Adrenal gland (tissue), 12 donors: ENCODE measurements around the gene TMEM138. TPM values are rescaled to one million over a fixed set of nuclear protein-coding genes. Genes with fewer than 3 reads are reported as not detected.
A peak's percentile ranks its signal among the peaks of the same experiment; 100 is the strongest.

Experiments
- DNase-seq, 7 donors: peaks; one replicate each; pipeline ENCODE4 v3.0.0-alpha.2; 2019 to 2020
- H3K27ac ChIP-seq, 5 donors: fragments of 200-600 bp; sonication (generic) in 4 of 5; 1 replicate in 3 of 5; 2 replicates in 2 of 5; pipeline versions ENCODE4 v1.5.1 to v1.8.0; 2016 to 2020; ENCODE audit warnings: mild to moderate bottlenecking in 1 of 5
- H3K27me3 ChIP-seq: fragments of 200-600 bp; 2 replicates; pipeline ENCODE4 v1.8.0; 2021
- H3K36me3 ChIP-seq, 2 donors: fragments of 200-600 bp; replicated peaks in 1 of 2; 1 replicate in 1 of 2; 2 replicates in 1 of 2; pipeline versions ENCODE4 v1.5.1 to v1.8.0; 2018 to 2022
- H3K4me1 ChIP-seq, 2 donors: fragments of 200-600 bp; replicated peaks in 1 of 2; 1 replicate in 1 of 2; 2 replicates in 1 of 2; pipeline versions ENCODE4 v1.5.1 to v1.8.0; 2018 to 2021
- H3K4me3 ChIP-seq, 4 donors: fragments of 200-600 bp; sonication (generic) in 3 of 4; one replicate each; pipeline ENCODE4 v1.5.1; 2016 to 2018
- H3K9me3 ChIP-seq, 3 donors: fragments of 200-600 bp; sonication (generic) in 1 of 3; replicated peaks in 1 of 3; 1 replicate in 2 of 3; 2 replicates in 1 of 3; pipeline versions ENCODE4 v1.5.1 to v1.8.0; 2016 to 2021
- POLR2A ChIP-seq, 2 donors: fragments of 450-650 bp; IDR thresholded peaks; one replicate each; pipeline ENCODE4 v1.6.1; 2017; ENCODE audit warnings: antibody characterized with exemption in 2 of 2, mild to moderate bottlenecking in 2 of 2, moderate library complexity in 1 of 2
- WGBS, 4 donors: extraction: QIAGEN DNeasy Blood & Tissue Kit in 2 of 4; methylation state at CpG; one replicate each; pipeline versions ENCODE4 v1.1.5 to v1.1.7; 2013 to 2017; 5-methylcytosine and 5-hydroxymethylcytosine counted together
- intact Hi-C, 2 donors: fragments of 100-400 bp; cut with DNase I; formaldehyde crosslinking; loops; one replicate each; pipeline versions ENCODE4 v1.14.1 to v1.15.0; 2022 to 2023
- polyA plus RNA-seq, 3 donors: library from polyadenylated mRNA; stranded (reverse); fragments of 200-250 nt in 2 of 3; fragments of 350-450 nt in 1 of 3; fragmentation: Illumina TruSeq in 1 of 3; extraction: RNeasy Lipid Tissue Mini Kit (QIAGEN cat#74804) in 1 of 3; gene quantifications; one replicate each; pipeline ENCODE4 v1.2.3, GENCODE V29; 2013 to 2014
- total RNA-seq, 9 donors: library from RNA; depleted of rRNA in 4 of 9; stranded (reverse); fragments of >200 nt in 4 of 9; fragments of 120-200 nt in 1 of 9; fragmentation: NEBNext Ultra II Directional in 1 of 9; extraction: Animal tissue kit (Norgen Biotek cat#: 25700) in 1 of 9; gene quantifications; one replicate each; pipeline versions ENCODE4 v1.1.0 to v1.2.4, GENCODE V29; 2013 to 2023
- TF ChIP-seq, protein P1 (sequence below), 6 experiments: fragments of 450-650 bp in 4 of 6; fragments of 200-600 bp in 2 of 6; sonication (generic) in 1 of 6; IDR thresholded peaks; 1 replicate in 5 of 6; 2 replicates in 1 of 6; pipeline versions ENCODE4 v1.5.1 to v1.8.0; 2016 to 2021; ENCODE audit warnings: antibody characterized with exemption in 6 of 6, mild to moderate bottlenecking in 2 of 6, moderate library complexity in 1 of 6
- donor health status: healthy with polysubstance abuse.
- donor health status: Bipolar disorder and iron deficiency.
- donor health status: DM: yes; HTN: yes; CAD: no.
- donor health status: DM: no; HTN: no; CAD: no.
- donor health status: DM: no; HTN: no; CAD: no.
- donor health status: DM: yes; HTN: yes; CAD: no.

TMEM138 gene
- total and polyA plus RNA-seq, 12 donors: 79.4 to 276 (median 147) TPM

DNA sequence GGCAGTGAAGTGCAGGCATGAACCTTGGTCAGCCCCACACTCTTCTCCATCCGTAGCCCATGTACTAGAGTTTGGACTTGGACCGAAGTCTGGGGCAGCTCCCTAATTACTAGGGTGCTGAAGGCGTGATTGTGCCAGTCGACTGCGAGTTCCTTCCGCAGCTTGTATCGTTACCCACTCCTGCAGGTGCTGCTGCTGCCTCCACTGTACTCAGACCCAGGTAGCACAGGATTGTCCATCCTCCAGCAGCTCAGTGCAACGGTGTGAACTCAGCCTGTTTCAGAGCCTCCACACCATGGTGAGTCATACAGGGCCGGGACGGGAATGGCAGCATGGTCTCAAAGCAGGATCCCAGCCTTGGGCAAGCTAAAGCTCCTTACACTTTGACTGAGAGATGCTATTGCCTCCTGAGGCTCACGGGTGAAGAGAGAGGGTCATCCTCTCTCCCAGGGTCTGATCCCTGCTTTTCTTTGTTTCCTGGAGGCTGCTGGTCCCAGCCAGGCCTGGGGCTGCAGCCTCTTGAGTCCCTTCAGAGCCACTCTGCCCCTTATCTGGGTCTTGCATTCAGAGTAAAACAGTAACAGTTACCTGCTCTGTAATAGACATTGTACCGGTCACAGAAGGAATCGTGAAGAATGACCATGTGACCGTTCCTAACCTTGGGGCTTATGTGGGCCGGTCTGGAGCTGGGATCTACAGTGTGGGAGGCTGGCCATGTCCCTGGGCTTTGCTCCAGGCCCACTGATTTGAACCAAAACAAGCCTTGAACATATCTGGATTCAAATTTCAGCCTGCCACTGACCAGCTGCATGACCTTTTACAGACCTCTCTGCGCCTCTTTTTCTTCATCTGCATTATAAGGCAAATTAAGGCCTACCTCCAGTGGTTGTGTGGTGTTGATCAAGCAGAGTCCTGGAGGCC lies 27.5 kb upstream of the TMEM138 start:
- 56 to 67% (median 60%) methylated on average over 10 to 16 of the region's 16 CpGs for WGBS, 4 donors
- H3K4me1 ChIP-seq: peaks cover 46 to 58% of the 10 kb centered on the region in 2 donors
- intact Hi-C loops: no loop called here
- H3K36me3 ChIP-seq: peaks cover 0 to 17% of the 10 kb centered on the region in 2 donors
- H3K4me3 ChIP-seq: no peak overlapping the region
- H3K27me3 ChIP-seq: no peaks in the 10 kb centered on the region
- TF ChIP-seq POLR2A (IDR thresholded peaks at IDR 0.05): peak in 1 of 2 donors; percentile 58
- TF ChIP-seq, protein P1, sequence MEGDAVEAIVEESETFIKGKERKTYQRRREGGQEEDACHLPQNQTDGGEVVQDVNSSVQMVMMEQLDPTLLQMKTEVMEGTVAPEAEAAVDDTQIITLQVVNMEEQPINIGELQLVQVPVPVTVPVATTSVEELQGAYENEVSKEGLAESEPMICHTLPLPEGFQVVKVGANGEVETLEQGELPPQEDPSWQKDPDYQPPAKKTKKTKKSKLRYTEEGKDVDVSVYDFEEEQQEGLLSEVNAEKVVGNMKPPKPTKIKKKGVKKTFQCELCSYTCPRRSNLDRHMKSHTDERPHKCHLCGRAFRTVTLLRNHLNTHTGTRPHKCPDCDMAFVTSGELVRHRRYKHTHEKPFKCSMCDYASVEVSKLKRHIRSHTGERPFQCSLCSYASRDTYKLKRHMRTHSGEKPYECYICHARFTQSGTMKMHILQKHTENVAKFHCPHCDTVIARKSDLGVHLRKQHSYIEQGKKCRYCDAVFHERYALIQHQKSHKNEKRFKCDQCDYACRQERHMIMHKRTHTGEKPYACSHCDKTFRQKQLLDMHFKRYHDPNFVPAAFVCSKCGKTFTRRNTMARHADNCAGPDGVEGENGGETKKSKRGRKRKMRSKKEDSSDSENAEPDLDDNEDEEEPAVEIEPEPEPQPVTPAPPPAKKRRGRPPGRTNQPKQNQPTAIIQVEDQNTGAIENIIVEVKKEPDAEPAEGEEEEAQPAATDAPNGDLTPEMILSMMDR (IDR thresholded peaks at IDR 0.05): no peak
- DNase-seq: peak in 6 of 7 donors; percentile 76 to 92 (median 88)
- H3K27ac ChIP-seq: peak overlapping the region; percentile 82 to 98 (median 92)
- no peaks in the 10 kb centered on the region for H3K9me3 ChIP-seq

DNA sequence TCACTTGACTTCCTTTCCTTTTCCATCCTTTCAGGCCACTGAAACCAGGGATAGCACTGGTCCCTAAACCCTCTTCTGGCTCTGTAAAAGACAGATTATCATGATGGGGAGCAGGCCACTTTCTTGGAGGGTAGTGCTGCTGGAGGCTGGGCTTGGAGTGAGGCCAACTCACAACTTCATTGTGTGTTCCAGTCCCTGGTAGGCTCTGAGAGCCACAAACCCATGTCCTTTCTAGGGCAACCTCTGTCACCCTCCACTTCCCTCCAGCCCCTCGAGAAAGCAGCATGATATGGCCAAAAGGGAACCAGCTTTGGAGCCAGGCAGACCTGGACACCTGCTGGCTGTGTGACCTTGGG lies 26.8 kb upstream of the TMEM138 start:
- intact Hi-C loops: no loop called here
- 38 to 67% (median 56%) methylated on average over 1 of the region's 1 CpG for WGBS, 4 donors
- no peak overlapping the region for H3K4me3 ChIP-seq
- peaks cover 0 to 14% of the 10 kb centered on the region in 2 donors for H3K36me3 ChIP-seq
- TF ChIP-seq, protein P1 (IDR thresholded peaks at IDR 0.05): no peak
- no peak for TF ChIP-seq POLR2A (IDR thresholded peaks at IDR 0.05)
- H3K4me1 ChIP-seq: peaks cover 42 to 53% of the 10 kb centered on the region in 2 donors
- H3K27me3 ChIP-seq: no peaks in the 10 kb centered on the region
- peak overlapping the region; percentile 82 to 98 (median 92) for H3K27ac ChIP-seq
- peak in 2 of 7 donors; percentile 46 to 55 for DNase-seq
- H3K9me3 ChIP-seq: no peaks in the 10 kb centered on the region

DNA sequence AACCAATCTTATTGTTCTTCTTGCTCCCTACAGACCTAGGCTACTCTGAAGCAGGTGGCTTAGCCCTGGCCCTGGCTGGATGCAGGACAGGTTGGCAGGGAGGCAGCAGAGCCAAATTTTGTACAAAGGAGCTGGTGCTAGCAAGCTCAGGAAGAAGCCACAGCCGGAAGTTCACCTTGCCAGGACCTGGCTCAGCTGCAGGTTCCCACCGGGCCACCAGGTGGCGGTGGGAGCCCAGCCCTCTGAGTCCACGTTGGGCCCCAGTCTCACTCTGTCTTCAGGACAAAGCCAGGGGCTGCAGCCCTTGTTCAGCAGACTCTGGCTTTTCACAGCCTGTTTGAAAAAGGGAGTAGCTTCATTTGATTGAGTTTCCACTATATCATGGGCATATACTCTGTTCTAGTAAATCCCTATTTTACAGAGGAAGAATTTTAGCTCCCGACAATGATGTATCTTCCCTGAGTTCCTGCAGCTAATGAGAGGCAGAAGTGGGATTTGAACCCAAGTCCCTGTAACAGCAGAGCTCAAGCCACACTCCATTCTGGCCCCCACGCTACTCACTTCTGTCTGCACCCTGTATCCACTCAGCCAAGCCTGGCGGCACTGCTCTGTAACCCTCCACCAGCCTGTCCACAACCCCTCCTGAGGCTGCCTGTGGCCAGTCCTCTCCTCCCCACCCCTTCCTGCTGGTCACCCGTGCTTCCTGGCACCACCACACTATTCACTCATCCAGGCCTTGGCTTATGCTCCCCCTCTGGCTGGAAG lies 25.8 kb upstream of the TMEM138 start:
- Histone ChIP-seq H3K27ac (peak overlapping the region; percentile 82 to 98 (median 92)), H3K27me3 (no peaks in the 10 kb centered on the region), H3K4me3 (no peak overlapping the region), H3K4me1 (peaks cover 32 to 42% of the 10 kb centered on the region in 2 donors), H3K9me3 (no peaks in the 10 kb centered on the region), H3K36me3 (peaks cover 0 to 14% of the 10 kb centered on the region in 2 donors)
- intact Hi-C loops: loop anchor here (2.0 kb wide), 1 partner anchor 48 kb away; no protein-coding TSS in a partner anchor
- TF ChIP-seq POLR2A (IDR thresholded peaks at IDR 0.05): no peak
- TF ChIP-seq, protein P1 (IDR thresholded peaks at IDR 0.05): peak; percentile 97 to 99 (median 99)
- peak; percentile 76 to 91 (median 86) for DNase-seq
- WGBS, 4 donors: 28 to 34% (median 29%) methylated on average over 8 of the region's 8 CpGs
